Kidney (tissue), 14 donors: ENCODE measurements around the gene CBX3. TPM values are rescaled to one million over a fixed set of nuclear protein-coding genes. Genes with fewer than 3 reads are reported as not detected.
A peak's percentile ranks its signal among the peaks of the same experiment; 100 is the strongest.

Source experiments
- DNase-seq, 5 donors: peaks; one replicate each; pipeline ENCODE4 v3.0.0-alpha.2; 2013 to 2020
- FAIRE-seq: peaks from 2 replicates; lab custom pipeline; 2012; peaks lifted over from hg19 to GRCh38; lab: Jason Lieb, UNC
- H3K27ac ChIP-seq, 2 donors: one replicate each; pipeline ENCODE4 v1.7.0; 2013; ENCODE audit warnings: low read depth in 2 of 2, low read length in 2 of 2, inconsistent platforms in 1 of 2
- H3K27me3 ChIP-seq: one replicate; pipeline ENCODE4 v1.7.1; 2013; ENCODE audit warnings: low read length, inconsistent platforms; ENCODE audit not compliant: control insufficient read depth, insufficient read depth
- H3K36me3 ChIP-seq, 3 donors: one replicate each; pipeline versions ENCODE4 v1.7.0 to v1.7.1; 2013; ENCODE audit warnings: low read length in 3 of 3, control low read depth in 1 of 3, inconsistent platforms in 1 of 3; ENCODE audit not compliant: insufficient read depth in 3 of 3, control insufficient read depth in 2 of 3
- H3K4me1 ChIP-seq, 3 donors: one replicate each; pipeline versions ENCODE4 v1.7.0 to v1.7.1; 2013; ENCODE audit warnings: low read length in 3 of 3, inconsistent platforms in 1 of 3, low read depth in 1 of 3; ENCODE audit not compliant: control insufficient read depth in 2 of 3, insufficient read depth in 2 of 3
- H3K4me3 ChIP-seq, 3 donors: one replicate each; pipeline versions ENCODE4 v1.7.0 to v1.8.1; 2013; ENCODE audit warnings: low read length in 3 of 3, control low read depth in 1 of 3, inconsistent platforms in 1 of 3
- H3K9ac ChIP-seq, 3 donors: one replicate each; pipeline versions ENCODE4 v1.7.0 to v1.7.1; 2013; ENCODE audit warnings: low read length in 3 of 3, control low read depth in 1 of 3, inconsistent platforms in 1 of 3
- H3K9me3 ChIP-seq, 3 donors: one replicate each; pipeline versions ENCODE4 v1.7.0 to v1.7.1; 2013; ENCODE audit warnings: low read length in 3 of 3, control low read depth in 1 of 3, inconsistent platforms in 1 of 3; ENCODE audit not compliant: control insufficient read depth in 2 of 3, insufficient read depth in 1 of 3
- intact Hi-C: fragments of 100-400 bp; cut with DNase I; formaldehyde crosslinking; loops from one replicate; pipeline ENCODE4 v1.11.1; 2022
- polyA plus RNA-seq: library from polyadenylated mRNA; stranded (reverse); fragments of 350-450 nt; fragmentation: Illumina TruSeq; extraction: RNeasy Lipid Tissue Mini Kit (QIAGEN cat#74804); gene quantifications from one replicate; pipeline ENCODE4 v1.2.3, GENCODE V29; 2014; ENCODE audit warnings: low read depth, low replicate concordance; ENCODE audit not compliant: insufficient read depth
- total RNA-seq: library from RNA; stranded (reverse); fragmentation: NEBNext Ultra II Directional; extraction: Animal tissue kit (Norgen Biotek cat#: 25700); gene quantifications from one replicate; pipeline ENCODE4 v1.2.1, GENCODE V29; 2021
- TF ChIP-seq, protein P1 (sequence below): IDR thresholded peaks from 3 replicates; pipeline ENCODE4 v1.5.1; 2012; ENCODE audit warnings: mild to moderate bottlenecking, moderate library complexity, borderline replicate concordance; ENCODE audit not compliant: insufficient read depth; ENCODE audit errors: extremely low read depth
- donor health status: control.
- donor health status: control.
- donor health status: control.
- donor health status: control.
- donor health status: control.
- donor health status: DM: yes; HTN: yes; CAD: no.
- donor health status: Normal renal cell carcinoma (clear cell type).

Gene CBX3
- total and polyA plus RNA-seq, 2 donors from 2014 or later = 92.4 to 120 TPM

DNA sequence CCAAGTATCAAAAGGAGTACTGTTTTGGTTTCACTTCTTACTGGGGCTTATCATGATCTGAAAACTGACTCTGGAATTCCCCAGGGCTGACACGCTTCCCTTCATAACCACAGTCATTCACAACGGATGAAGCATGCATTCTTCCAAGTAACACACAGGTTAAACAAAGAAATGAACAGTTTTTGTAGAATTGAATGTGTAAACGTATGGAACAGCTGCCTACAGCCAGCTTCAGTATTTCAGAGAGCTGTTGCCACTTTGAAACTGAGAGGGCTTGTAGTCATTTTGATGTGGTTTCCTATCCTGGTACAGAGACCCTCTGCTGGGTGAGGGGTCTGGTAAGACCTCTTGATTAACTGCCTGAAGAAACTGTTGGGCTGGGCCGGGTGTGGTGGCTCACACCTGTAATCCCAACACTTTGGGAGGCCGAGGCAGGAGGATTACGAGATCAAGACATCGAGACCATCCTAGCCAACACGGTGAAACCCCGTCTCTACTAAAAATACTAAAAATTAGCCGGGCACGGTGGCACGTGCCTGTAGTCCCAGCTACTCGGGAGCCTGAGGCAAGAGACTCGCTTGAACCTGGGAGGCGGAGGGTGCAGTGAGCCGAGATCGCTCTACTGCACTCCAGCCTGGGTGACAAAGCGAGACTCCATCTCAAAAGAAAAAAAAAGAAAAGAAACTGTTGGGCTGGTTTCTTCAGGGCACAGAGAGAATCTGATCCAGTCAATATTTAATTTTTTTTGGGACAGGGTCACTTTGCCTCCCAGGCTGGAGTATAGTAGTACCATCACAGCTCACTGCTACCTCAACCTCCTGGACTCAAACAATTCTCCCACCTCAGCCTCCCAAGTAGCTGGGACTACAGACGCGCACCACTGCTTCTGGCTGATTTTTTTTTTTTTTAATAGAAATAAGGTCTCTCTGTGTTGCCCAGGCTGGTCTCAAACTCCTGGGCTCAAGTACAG lies 44.8 kb upstream of the CBX3 start:
- no peak for FAIRE-seq
- no peaks in the 10 kb centered on the region for H3K36me3 ChIP-seq
- peak overlapping the region in 1 of 3 donors; percentile 42 for H3K4me3 ChIP-seq
- intact Hi-C loops = no loop called here
- TF ChIP-seq, protein P1, sequence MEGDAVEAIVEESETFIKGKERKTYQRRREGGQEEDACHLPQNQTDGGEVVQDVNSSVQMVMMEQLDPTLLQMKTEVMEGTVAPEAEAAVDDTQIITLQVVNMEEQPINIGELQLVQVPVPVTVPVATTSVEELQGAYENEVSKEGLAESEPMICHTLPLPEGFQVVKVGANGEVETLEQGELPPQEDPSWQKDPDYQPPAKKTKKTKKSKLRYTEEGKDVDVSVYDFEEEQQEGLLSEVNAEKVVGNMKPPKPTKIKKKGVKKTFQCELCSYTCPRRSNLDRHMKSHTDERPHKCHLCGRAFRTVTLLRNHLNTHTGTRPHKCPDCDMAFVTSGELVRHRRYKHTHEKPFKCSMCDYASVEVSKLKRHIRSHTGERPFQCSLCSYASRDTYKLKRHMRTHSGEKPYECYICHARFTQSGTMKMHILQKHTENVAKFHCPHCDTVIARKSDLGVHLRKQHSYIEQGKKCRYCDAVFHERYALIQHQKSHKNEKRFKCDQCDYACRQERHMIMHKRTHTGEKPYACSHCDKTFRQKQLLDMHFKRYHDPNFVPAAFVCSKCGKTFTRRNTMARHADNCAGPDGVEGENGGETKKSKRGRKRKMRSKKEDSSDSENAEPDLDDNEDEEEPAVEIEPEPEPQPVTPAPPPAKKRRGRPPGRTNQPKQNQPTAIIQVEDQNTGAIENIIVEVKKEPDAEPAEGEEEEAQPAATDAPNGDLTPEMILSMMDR = no peak
- peak overlapping the region in 1 of 2 donors; percentile 65 for H3K27ac ChIP-seq
- H3K4me1 ChIP-seq = peaks cover 3 to 25% (median 4%) of the 10 kb centered on the region in 3 donors
- no peaks in the 10 kb centered on the region for H3K9me3 ChIP-seq
- peak overlapping the region in 1 of 3 donors; percentile 8 for H3K9ac ChIP-seq
- peaks cover 4% of the 10 kb centered on the region for H3K27me3 ChIP-seq
- DNase-seq = peak in 2 of 5 donors; percentile 43 to 61

DNA sequence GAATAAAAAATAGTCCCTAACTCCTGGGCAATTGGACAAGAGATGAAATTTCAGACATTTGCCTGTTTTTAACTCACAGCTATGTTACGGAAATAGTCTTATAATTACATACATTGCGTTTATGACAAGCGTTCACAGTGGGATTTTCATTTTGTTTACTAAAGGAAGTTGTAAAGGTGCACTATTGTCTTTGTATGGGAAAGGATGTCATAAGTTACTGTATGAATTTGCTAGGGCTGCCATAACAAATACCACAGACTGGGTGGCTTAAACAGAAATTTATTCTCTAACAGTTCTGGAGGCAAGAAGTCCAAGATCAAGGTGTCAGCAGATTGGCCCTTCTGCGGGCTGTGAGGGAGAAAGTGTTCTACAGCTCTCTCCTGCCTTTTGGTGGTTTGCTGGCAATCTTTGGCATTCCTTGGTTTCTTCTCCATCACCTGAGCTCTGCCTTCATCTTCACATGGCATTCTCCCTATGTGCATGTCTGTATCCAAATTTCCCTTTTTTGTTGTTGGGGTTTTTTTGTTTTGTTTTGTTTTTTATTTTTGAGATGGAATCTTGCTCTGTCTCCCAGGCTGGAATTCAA lies 43.9 kb upstream of the CBX3 start:
- Histone ChIP-seq H3K9me3 (no peaks in the 10 kb centered on the region), H3K9ac (no peak overlapping the region), H3K27ac (no peak overlapping the region), H3K27me3 (peaks cover 4% of the 10 kb centered on the region), H3K36me3 (no peaks in the 10 kb centered on the region), H3K4me1 (peaks cover 3 to 23% (median 4%) of the 10 kb centered on the region in 3 donors), H3K4me3 (no peak overlapping the region)
- TF ChIP-seq, protein P1 = no peak
- DNase-seq (no peak), FAIRE-seq (no peak)
- intact Hi-C loops = no loop called here

DNA sequence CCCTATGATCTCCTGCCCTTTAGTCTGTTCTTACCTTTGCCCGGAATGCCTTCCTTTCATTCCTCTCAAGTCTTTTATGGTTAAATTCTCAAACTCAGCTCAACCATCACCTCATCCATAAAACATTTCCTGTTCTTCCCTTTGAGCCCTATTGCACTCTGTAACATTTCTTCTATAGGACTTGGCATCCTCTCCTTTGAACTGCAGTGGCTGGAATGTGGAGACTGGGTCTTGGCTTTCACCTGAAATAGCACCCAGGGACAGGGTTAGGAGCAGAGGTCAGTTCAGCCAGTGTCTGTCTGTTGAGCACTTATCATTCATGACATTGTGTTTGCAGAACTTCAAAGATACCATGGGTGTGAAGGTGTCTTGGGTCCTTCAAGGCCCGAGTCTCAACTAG lies 42.3 kb upstream of the CBX3 start:
- no peak overlapping the region for H3K4me3 ChIP-seq
- DNase-seq = peak in 2 of 5 donors; percentile 51 to 56
- no peaks in the 10 kb centered on the region for H3K36me3 ChIP-seq
- H3K9ac ChIP-seq = no peak overlapping the region
- H3K9me3 ChIP-seq = no peaks in the 10 kb centered on the region
- intact Hi-C loops = no loop called here
- FAIRE-seq = no peak
- peaks cover 3 to 18% (median 4%) of the 10 kb centered on the region in 3 donors for H3K4me1 ChIP-seq
- TF ChIP-seq, protein P1 = no peak
- H3K27me3 ChIP-seq = no peaks in the 10 kb centered on the region
- H3K27ac ChIP-seq = peak overlapping the region in 1 of 2 donors; percentile 44
